Muscle layer of duodenum (tissue), 2 donors: ENCODE results near the gene OXCT1.

ENCODE experiments used
- H3K27ac ChIP-seq: one replicate; pipeline ENCODE4 v1.7.0; 2013; ENCODE audit warnings: mild to moderate bottlenecking, low read length
- H3K27me3 ChIP-seq: one replicate; pipeline ENCODE4 v1.7.0; 2013; ENCODE audit warnings: low read depth, mild to moderate bottlenecking, control low read depth, low read length
- H3K36me3 ChIP-seq, 2 donors: one replicate each; pipeline ENCODE4 v1.7.0; 2013; ENCODE audit warnings: low read length in 2 of 2, control low read depth in 1 of 2, mild to moderate bottlenecking in 1 of 2; ENCODE audit not compliant: insufficient read depth in 2 of 2, control insufficient read depth in 1 of 2
- H3K4me1 ChIP-seq, 2 donors: one replicate each; pipeline ENCODE4 v1.7.0; 2013; ENCODE audit warnings: low read length in 2 of 2, mild to moderate bottlenecking in 2 of 2, control low read depth in 1 of 2, moderate library complexity in 1 of 2; ENCODE audit not compliant: insufficient read depth in 2 of 2, control insufficient read depth in 1 of 2
- H3K4me3 ChIP-seq, 2 donors: one replicate each; pipeline ENCODE4 v1.7.0; 2013; ENCODE audit warnings: low read length in 2 of 2, low read depth in 1 of 2, mild to moderate bottlenecking in 1 of 2
- H3K9me3 ChIP-seq, 2 donors: one replicate each; pipeline ENCODE4 v1.7.0; 2013; ENCODE audit warnings: low read length in 2 of 2, control low read depth in 1 of 2, mild to moderate bottlenecking in 1 of 2; ENCODE audit not compliant: control insufficient read depth in 1 of 2
- donor health status: healthy.

OXCT1 gene

DNA sequence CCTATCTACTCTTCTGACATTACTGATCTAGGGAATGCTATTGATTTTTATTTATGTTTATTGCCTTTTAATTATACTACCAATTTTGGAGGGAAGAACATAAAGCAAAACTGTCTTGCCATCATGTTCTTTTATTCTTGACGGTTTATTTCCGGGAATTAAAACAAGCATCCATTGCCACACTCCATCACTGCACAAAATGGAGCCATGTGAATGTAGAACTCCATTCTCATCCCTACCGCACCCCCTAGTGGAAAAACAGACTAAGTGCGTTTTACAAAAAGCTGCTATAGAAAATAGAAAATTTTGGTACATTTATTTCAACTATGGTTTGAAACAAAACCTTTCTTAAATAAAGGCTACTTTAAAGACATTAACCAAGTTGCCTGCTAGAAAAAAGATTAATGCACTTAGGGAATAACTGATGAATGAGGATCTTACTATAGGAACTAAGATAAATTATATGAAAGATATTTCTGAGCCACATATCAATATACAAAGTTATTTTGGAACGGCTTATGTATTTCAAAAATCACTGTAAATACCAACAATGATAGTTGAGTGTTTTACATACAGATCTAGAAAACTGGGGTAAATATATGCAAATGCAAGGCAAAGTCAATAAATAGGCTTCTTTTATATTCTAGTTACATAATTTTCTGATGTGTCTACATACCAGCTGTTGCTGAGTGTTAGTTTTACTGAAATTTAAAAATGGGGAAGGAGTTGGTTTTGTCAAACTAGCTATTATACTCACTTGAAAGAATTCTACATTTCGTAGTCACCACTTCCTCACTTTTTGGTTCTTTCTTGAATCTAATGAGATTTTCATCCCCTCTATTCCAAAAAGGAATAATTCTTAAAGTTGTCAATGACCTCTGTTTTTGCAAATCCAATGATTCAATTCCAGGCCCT is 26.5 kb downstream of the OXCT1 start:
- Histone ChIP-seq H3K27ac (no peak overlapping the region), H3K9me3 (no peaks in the 10 kb centered on the region), H3K4me3 (no peak overlapping the region), H3K27me3 (no peaks in the 10 kb centered on the region), H3K4me1 (no peaks in the 10 kb centered on the region), H3K36me3 (peaks cover under 1 to 14% of the 10 kb centered on the region in 2 donors)

- Histone ChIP-seq H3K36me3 (peaks cover 0 to 14% of the 10 kb centered on the region in 2 donors), H3K4me1 (no peaks in the 10 kb centered on the region), H3K27me3 (no peaks in the 10 kb centered on the region), H3K9me3 (no peaks in the 10 kb centered on the region), H3K27ac (no peak overlapping the region), H3K4me3 (no peak overlapping the region)
These were observed 27.4 kb downstream of the OXCT1 start for GRCh38 chr5:41842777-41843176.

DNA sequence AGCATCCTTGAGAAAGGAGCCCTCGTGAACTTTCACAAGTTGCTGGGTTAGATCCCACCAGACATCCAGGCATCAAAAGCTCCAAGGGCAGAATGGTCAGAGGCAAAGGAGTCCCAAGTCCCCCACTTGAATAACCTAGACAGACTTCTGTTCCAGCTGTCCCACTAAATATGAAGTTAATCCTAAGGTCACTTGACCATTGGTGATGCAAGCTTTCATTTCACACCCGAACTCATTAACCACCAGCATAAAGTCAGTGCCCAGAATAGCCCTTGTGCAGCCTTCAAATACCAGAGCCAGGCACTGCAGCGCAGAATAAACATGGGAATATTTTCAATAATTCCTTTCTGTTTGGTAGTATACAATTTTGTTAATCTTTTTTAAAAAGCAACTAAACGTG is 28.9 kb downstream of the OXCT1 start:
- Histone ChIP-seq H3K27ac (no peak overlapping the region), H3K4me1 (peaks cover 0 to 4% of the 10 kb centered on the region in 2 donors), H3K36me3 (peaks cover 0 to 14% of the 10 kb centered on the region in 2 donors), H3K27me3 (no peaks in the 10 kb centered on the region), H3K4me3 (no peak overlapping the region), H3K9me3 (no peaks in the 10 kb centered on the region)

- H3K4me3 ChIP-seq: no peak overlapping the region
- no peaks in the 10 kb centered on the region for H3K27me3 ChIP-seq
- H3K9me3 ChIP-seq: no peaks in the 10 kb centered on the region
- peaks cover 0 to 14% of the 10 kb centered on the region in 2 donors for H3K36me3 ChIP-seq
- peaks cover 0 to 12% of the 10 kb centered on the region in 2 donors for H3K4me1 ChIP-seq
- H3K27ac ChIP-seq: no peak overlapping the region
These were observed 30.0 kb downstream of the OXCT1 start for GRCh38 chr5:41840251-41840650.

GRCh38 chr5:41837793-41838192 is 32.4 kb downstream of the OXCT1 start:
- peaks cover 0 to 12% of the 10 kb centered on the region in 2 donors for H3K4me1 ChIP-seq
- H3K9me3 ChIP-seq: no peaks in the 10 kb centered on the region
- H3K36me3 ChIP-seq: peaks cover 0 to 14% of the 10 kb centered on the region in 2 donors
- H3K27me3 ChIP-seq: no peaks in the 10 kb centered on the region
- no peak overlapping the region for H3K4me3 ChIP-seq
- H3K27ac ChIP-seq: no peak overlapping the region

GRCh38 chr5:41835645-41836044 is 34.6 kb downstream of the OXCT1 start:
- Histone ChIP-seq H3K4me1 (peaks cover 0 to 12% of the 10 kb centered on the region in 2 donors), H3K4me3 (no peak overlapping the region), H3K27me3 (no peaks in the 10 kb centered on the region), H3K27ac (no peak overlapping the region), H3K36me3 (peaks cover 5 to 17% of the 10 kb centered on the region in 2 donors), H3K9me3 (no peaks in the 10 kb centered on the region)

DNA sequence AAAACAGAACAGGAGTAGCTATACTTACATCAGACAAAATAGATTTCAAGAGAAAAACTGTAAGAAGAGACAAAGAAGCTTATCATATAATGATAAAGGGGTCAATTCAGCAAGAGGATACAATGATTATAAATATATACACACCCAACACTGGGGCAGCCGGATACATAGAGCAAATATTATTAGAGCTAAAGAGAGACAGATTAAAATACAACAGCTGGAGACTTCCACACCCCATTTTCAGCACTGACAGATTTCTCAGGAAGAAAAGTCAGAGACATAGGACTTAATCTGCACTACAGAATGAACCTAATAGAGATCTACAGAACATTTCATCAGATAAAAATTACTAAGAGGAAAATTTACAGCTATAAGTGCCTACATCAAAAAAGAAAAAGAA is 35.7 kb downstream of the OXCT1 start:
- Histone ChIP-seq H3K27ac (no peak overlapping the region), H3K4me3 (no peak overlapping the region), H3K36me3 (peaks cover 5 to 19% of the 10 kb centered on the region in 2 donors), H3K9me3 (no peaks in the 10 kb centered on the region), H3K27me3 (no peaks in the 10 kb centered on the region), H3K4me1 (peaks cover 0 to 12% of the 10 kb centered on the region in 2 donors)

DNA sequence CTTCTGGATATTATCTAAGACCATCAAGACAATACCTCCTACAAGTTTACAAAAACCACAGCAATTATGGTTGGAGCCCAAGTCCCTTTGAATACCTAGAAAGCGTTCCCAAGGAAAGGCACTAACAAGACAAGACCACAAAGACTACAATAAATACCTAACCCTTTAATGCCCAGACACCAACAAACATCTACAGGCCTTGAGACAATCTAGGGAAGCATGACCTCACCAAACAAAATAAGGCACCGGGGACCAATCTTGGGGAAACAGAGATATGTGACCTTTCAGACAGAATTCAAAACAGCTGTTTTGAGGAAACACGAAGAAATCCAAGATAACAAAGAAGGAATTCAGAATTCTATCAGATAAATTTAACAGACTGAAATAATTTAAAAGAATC is 37.8 kb downstream of the OXCT1 start:
- Histone ChIP-seq H3K4me3 (no peak overlapping the region), H3K9me3 (no peaks in the 10 kb centered on the region), H3K36me3 (peaks cover 5 to 16% of the 10 kb centered on the region in 2 donors), H3K27ac (no peak overlapping the region), H3K27me3 (no peaks in the 10 kb centered on the region), H3K4me1 (peaks cover 0 to 12% of the 10 kb centered on the region in 2 donors)

DNA sequence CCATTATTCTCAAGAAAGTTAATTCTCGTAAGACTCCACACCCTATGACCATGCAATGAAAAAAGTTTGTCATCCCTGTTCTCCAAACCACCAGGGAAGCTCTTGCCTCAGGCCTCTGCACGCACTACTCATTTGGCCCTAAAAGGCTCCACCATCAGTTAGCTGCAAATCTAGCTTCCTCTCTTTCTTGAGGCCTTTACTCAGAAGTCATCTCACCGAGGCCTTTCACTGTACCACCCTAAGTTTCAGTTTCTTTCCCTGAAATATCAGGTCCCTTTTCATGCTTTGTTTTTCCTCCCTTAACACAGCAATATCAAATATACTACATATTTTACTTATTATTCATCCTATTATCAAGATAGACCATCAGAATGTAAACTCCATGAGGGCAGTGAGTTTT is 39.1 kb downstream of the OXCT1 start:
- Histone ChIP-seq H3K4me1 (peaks cover 0 to 6% of the 10 kb centered on the region in 2 donors), H3K27me3 (no peaks in the 10 kb centered on the region), H3K27ac (no peak overlapping the region), H3K36me3 (peaks cover 5 to 16% of the 10 kb centered on the region in 2 donors), H3K4me3 (no peak overlapping the region), H3K9me3 (no peaks in the 10 kb centered on the region)

DNA sequence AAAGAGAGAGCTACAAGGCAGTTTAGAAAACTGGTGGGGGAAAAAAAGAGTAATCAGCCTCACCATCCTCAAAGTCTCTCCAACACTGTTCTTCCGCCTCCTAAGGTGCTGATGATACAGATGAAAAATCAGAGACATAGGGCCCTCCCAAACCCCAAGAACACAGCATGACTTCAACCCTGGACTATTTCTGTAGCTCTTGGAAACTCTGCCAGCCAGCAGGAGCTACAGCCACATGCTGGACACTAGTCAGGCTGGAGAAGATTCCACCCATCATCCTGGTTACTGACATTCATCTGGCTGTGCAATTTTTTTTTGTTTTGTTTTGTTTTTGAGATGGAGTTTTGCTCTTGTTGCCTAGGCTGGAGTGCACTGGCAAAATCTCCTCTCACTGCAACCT is 42.4 kb downstream of the OXCT1 start:
- Histone ChIP-seq H3K4me1 (no peaks in the 10 kb centered on the region), H3K4me3 (no peak overlapping the region), H3K9me3 (no peaks in the 10 kb centered on the region), H3K27ac (no peak overlapping the region), H3K27me3 (no peaks in the 10 kb centered on the region), H3K36me3 (peaks cover 5 to 13% of the 10 kb centered on the region in 2 donors)

- Histone ChIP-seq H3K9me3 (no peaks in the 10 kb centered on the region), H3K4me1 (no peaks in the 10 kb centered on the region), H3K27me3 (no peaks in the 10 kb centered on the region), H3K4me3 (no peak overlapping the region), H3K27ac (no peak overlapping the region), H3K36me3 (no peaks in the 10 kb centered on the region)
These were observed 48.2 kb downstream of the OXCT1 start for GRCh38 chr5:41822036-41822435.
